Fibroblast of villous mesenchyme (primary cell): ENCODE data around the gene NSUN6. TPM values are rescaled to one million over a fixed set of nuclear protein-coding genes. Genes with fewer than 3 reads are reported as not detected.

Experiments used
- DNase-seq: peaks from one replicate; pipeline ENCODE4 v3.0.0-alpha.2; 2010; ENCODE audit warnings: low read depth
- H3K4me3 ChIP-seq: 2 replicates; pipeline ENCODE4 v1.5.1; 2011; ENCODE audit warnings: low read depth, mild to moderate bottlenecking, low read length
- CTCF ChIP-seq: IDR thresholded peaks from 2 replicates; pipeline ENCODE4 v1.5.1; 2012; ENCODE audit warnings: low read depth, mild to moderate bottlenecking, low read length; ENCODE audit not compliant: insufficient read depth
- total RNA-seq: library from RNA; depleted of rRNA; stranded (reverse); fragments of >200 nt; gene quantifications from 2 replicates; pipeline ENCODE4 v1.2.3, GENCODE V29; 2012

NSUN6 gene
- total RNA-seq, 1 donor = 8.6 TPM

- no peak overlapping the region for H3K4me3 ChIP-seq
- DNase-seq = no peak
- no peak for TF ChIP-seq CTCF
These were observed 29.4 kb upstream of the NSUN6 start for GRCh38 chr10:18680754-18681153.

- DNase-seq = no peak
- TF ChIP-seq CTCF = no peak
- H3K4me3 ChIP-seq = no peak overlapping the region
These were observed 23.9 kb upstream of the NSUN6 start for GRCh38 chr10:18675086-18675801.

GRCh38 chr10:18668026-18668425 lies 16.6 kb upstream of the NSUN6 start:
- no peak overlapping the region for H3K4me3 ChIP-seq
- DNase-seq = no peak
- no peak for TF ChIP-seq CTCF

GRCh38 chr10:18666810-18667209 lies 15.4 kb upstream of the NSUN6 start:
- H3K4me3 ChIP-seq = no peak overlapping the region
- peak; percentile 73 for DNase-seq
- no peak for TF ChIP-seq CTCF

GRCh38 chr10:18665815-18666558 lies 14.6 kb upstream of the NSUN6 start:
- H3K4me3 ChIP-seq = no peak overlapping the region
- no peak for DNase-seq
- TF ChIP-seq CTCF = no peak

GRCh38 chr10:18664841-18665478 lies 13.6 kb upstream of the NSUN6 start:
- no peak for TF ChIP-seq CTCF
- DNase-seq = no peak
- no peak overlapping the region for H3K4me3 ChIP-seq
